Activated CD4-positive, CD25-positive, alpha-beta regulatory T cell (primary cell): ENCODE measurements around the gene ALG5.

Experiments used
- DNase-seq, 4 experiments: peaks; one replicate each; lab custom pipeline; 2025; lab: John Stamatoyannopoulos, UW

The ALG5 gene

GRCh38 chr13:36999054-36999714 lies at the start of gene ALG5:
TSS of gene ALG5 (minus strand) at chr13:36999340. CDS start at chr13:36999300, 40 bp downstream.
- peak; percentile 83 to 92 (median 88) for DNase-seq

- no peak for DNase-seq
Measured at GRCh38 chr13:37047846-37048245, 48.7 kb upstream of the ALG5 start.

DNA sequence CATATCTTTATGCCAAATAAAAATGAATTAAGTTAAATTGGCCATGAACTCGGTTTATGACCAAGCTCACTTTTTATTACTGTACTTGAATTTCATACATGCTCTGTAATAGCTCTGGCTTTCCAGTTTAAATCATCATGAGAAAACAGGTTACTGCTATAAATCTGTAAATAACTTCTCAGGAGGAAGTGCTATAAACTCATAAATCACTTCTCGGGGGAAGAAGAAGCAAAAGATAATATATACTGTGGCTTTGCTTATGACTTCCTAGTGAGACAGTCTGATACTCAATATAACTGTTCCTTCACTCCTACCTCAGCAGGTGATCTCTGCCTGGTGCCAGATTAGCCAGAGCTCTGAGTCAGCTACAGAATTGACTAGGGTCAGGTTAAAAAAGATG lies 47.9 kb upstream of the ALG5 start:
- DNase-seq, result no peak

GRCh38 chr13:37046062-37046461 lies 46.9 kb upstream of the ALG5 start:
- no peak for DNase-seq

DNA sequence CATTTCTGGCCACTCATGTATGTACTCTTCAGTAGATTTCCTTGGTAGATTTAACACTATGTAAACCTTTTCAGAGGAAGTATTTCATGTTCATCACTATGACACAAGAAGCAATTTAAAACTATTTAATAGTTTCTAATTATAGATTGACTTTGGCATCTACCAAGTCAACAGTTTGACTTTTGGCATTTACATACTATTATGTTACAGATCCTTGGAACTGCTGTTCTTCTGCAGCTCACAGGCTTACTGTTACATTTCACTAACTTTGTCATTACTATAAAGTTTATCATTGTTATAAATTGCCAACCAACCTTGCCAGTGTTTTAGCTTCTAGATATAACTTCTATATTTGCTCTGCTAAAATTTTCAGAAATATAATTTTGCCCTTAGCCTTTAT lies 41.6 kb upstream of the ALG5 start:
- no peak for DNase-seq

DNA sequence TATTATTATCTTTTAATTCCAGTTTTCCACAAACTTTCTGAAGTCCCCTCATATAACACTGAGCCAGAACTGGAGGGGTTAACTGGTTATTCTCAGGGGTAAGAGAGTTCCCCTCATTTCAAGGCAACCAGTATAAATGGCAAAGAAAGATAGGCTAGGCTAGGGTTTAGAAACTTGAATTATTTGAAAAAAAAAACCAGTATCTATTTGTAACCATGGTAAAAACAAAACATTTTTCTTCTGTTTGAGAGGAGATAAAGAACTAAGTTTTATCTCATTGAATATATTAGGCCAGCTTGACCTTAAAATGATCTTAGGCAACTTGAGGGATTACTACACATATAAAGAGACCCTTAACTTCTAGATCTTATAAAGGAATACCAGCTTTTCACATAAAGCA lies 40.8 kb upstream of the ALG5 start:
- DNase-seq, result no peak

- no peak for DNase-seq
Measured at GRCh38 chr13:37037241-37037640, 38.1 kb upstream of the ALG5 start.

DNA sequence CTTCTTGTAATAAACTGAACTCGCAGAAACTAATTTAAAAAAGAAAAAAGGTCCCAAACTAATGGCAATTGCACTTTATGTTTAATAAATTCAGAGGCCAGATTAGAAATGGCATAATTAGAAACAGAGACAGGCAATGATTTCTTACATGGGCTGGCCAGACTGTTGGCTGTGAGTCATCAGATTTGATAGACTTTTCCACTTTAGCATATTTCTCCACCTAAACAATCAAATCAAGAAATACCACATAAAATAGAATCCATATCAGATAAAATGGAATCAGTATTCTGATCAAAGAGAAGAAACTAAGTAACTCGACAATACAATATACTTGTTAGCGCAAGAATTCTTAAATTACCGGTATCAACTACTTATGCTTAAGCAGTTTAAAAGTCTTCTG lies 30.5 kb upstream of the ALG5 start:
- no peak for DNase-seq

DNA sequence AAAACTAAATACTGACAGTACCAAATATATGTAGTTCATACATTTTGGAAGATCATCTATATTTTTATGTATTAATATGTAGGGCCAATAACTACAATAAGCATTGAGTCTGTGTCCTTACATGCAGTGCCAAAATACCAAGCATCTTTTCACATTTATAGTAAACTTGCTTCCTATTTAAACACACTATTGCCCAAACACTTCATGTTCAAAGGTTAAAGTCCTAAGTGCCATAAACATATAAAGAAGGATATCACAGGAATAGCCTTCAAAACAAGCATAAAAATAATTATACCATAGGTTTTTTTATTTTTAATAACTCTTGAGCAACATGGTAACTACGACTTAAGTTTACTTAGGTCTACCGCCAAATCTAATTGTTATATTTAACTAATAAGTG lies 28.5 kb upstream of the ALG5 start:
- DNase-seq, result no peak

- no peak for DNase-seq
Measured at GRCh38 chr13:37026771-37027170, 27.6 kb upstream of the ALG5 start.

DNA sequence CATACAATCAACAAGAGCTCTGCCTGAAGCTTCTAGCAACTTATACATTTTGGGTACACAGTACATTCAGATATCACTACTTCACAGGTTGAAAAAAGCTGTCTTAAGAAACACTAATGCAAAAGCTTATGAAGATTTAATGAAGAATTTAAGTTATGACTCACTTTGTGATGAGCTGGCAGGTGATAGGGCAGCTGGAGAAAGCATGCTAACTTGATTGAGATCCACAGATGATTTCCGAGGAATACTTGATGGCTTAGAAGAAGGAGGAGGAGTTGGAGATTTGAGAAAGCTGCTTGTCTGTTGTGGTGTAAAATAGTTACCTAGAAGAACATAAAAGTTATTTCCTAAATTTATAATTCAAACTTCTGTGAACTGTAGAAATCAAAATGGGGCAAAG lies 24.7 kb upstream of the ALG5 start:
- no peak for DNase-seq

DNA sequence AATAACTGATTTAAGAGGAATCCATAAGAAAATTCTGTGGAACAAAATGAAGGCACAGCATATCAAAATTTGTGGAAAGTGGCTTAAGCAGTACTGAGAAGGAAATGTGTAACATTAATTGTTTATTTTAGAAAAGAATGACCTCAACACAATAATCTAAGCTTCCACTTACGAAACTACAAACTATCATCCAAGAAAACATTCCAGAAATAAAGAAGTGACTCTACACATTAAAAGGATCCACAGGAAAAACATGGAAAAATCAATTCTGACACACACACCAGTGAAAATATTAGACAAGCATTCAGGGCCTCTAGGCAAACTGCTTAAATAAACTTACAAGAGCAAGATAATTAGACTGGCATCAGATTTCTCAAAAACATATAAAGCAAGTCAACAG lies 15.5 kb upstream of the ALG5 start:
- no peak for DNase-seq

GRCh38 chr13:37011788-37012187 lies 12.6 kb upstream of the ALG5 start:
- DNase-seq, result no peak

GRCh38 chr13:37011002-37011401 lies 11.9 kb upstream of the ALG5 start:
- no peak for DNase-seq

DNA sequence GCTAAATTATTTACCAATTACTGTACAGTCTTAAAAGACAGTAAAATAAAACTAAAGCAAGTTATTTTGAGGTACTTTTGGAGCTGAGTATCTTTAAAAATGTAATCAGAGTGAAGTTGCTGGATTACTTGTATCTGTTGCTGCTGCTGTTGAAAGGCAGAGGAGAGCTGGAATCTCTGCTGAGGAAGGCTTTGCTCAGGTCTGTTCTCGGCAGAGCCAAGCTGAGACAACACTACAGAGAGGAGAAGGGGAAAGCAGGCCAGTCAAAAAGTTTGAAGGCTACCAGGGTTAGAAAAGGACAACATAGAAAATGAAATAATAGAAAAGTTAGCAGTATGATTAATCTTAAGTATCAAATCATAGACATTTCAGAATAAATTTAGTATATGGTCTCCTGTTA lies 11.3 kb upstream of the ALG5 start:
- DNase-seq, result no peak

DNA sequence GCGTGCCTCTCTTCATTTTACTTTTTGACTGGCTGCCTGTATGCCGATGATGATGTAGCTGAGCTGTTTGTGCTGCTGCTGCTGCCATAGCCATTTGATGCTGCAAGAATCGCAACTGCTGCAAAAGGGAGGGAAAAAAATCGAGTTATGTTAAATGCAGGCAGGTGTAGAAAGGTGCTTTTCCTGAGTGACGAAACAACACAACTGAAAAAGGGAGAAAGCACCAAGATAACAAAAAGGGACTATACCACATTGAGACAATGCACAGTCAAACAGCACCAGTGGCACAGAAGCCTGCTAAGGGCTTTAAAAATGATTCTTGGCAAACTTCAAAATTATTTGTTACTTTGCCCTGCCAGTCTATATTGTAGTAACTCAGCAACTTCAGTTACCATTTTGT lies 10.6 kb upstream of the ALG5 start:
- DNase-seq, result no peak

- no peak for DNase-seq
Measured at GRCh38 chr13:37001921-37002250, 2.7 kb upstream of the ALG5 start.

GRCh38 chr13:36998624-36999041 lies 507 bp downstream of the ALG5 start:
- peak in 2 of 4 experiments; percentile 2 to 10 for DNase-seq

DNA sequence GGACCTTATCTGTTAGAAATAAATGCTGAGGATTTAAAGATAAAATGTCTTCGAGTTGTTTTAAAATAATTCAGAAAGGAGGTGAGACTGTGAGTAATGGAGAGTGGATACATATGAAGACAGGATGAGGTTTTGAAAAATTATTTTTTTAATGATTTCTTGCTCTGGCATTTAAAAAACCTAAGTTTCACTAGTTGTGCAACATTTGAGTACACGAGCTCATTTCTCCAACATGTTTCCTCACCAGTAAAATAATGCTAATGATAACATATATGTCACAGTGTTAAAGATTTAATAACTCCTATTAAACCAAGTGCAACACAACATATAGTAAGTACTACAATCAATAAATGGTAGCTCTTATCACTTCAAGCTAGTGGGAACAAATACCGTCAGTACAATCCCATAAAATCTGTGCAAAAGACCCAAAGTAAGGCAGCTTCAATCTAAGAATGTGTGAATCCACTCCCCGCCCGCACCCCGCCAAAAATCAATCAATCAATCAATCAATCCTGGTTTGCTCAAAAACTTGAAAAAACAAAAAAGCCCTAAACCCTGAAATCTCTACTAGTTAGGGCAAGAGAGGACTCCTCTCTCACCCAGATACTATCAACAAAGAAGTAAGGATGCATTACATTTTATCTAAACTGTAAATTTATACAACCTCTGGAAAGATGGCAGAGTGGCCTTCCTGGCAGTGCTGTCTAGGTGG lies 1.3 kb downstream of the ALG5 start:
- DNase-seq, result no peak

- no peak for DNase-seq
Measured at GRCh38 chr13:36992362-36992761, 6.8 kb downstream of the ALG5 start.

- DNase-seq, result no peak
Measured at GRCh38 chr13:36986462-36987240, 12.5 kb downstream of the ALG5 start.

- DNase-seq, result no peak
Measured at GRCh38 chr13:36981156-36981743, 17.9 kb downstream of the ALG5 start.
